Gastroesophageal sphincter (tissue), 3 donors: ENCODE results near the gene GPN1.

ENCODE experiments used
- CTCF ChIP-seq, 4 experiments: fragments of 200-600 bp in 2 of 4; fragments of 450-650 bp in 2 of 4; sonication (generic) in 1 of 4; IDR thresholded peaks; one replicate each; pipeline ENCODE4 v1.5.1; 2017 to 2019; ENCODE audit warnings: antibody characterized with exemption in 4 of 4, mild to moderate bottlenecking in 2 of 4, moderate library complexity in 2 of 4
- POLR2A ChIP-seq, 2 donors: fragments of 450-650 bp; IDR thresholded peaks; one replicate each; pipeline ENCODE4 v1.6.1; 2017; ENCODE audit warnings: antibody characterized with exemption in 2 of 2, mild to moderate bottlenecking in 2 of 2, moderate library complexity in 1 of 2

GRCh38 chr2:27663285-27664153 is 34.7 kb downstream of the GPN1 start, which contains the start of the genes SLC4A1AP and SUPT7L:
- TF ChIP-seq POLR2A (IDR thresholded peaks at IDR 0.05) = no peak
- no peak for TF ChIP-seq CTCF (IDR thresholded peaks at IDR 0.05)
